PC-9 (cell line): ENCODE data around the gene MKNK2.

Experiments
- EZH2 ChIP-seq: fragments of 200-600 bp; sonication (generic); IDR thresholded peaks from 2 replicates; pipeline ENCODE4 v1.8.0; 2017; ENCODE audit warnings: antibody characterized with exemption, low read depth
- TF ChIP-seq, protein P1 (sequence below): fragments of 200-600 bp; sonication (generic); conservative IDR thresholded peaks from 2 replicates; pipeline ENCODE4 v1.6.1; 2017; ENCODE audit warnings: mixed run types, antibody characterized with exemption, mild to moderate bottlenecking, moderate library complexity

DNA sequence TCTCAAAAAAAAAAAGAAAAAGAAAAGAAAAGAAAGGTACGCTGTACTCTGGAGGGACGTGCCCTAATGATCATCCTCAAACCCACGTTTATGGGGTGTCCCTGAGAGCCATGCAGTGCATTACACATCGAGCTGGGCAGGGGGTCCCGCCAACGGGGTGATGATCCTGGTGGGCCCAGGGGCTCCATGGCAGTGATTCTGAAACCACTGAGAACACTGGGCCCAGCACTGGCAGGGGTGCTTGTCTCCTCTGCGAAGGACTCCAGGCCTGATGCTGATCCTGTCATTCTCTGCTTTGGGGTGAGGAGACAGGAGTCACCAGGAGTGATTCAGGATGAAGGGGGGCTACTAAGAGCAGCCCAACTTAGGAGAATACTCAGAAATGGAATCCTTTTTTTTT, 26.4 kb upstream of the MKNK2 start:
- TF ChIP-seq, protein P1, sequence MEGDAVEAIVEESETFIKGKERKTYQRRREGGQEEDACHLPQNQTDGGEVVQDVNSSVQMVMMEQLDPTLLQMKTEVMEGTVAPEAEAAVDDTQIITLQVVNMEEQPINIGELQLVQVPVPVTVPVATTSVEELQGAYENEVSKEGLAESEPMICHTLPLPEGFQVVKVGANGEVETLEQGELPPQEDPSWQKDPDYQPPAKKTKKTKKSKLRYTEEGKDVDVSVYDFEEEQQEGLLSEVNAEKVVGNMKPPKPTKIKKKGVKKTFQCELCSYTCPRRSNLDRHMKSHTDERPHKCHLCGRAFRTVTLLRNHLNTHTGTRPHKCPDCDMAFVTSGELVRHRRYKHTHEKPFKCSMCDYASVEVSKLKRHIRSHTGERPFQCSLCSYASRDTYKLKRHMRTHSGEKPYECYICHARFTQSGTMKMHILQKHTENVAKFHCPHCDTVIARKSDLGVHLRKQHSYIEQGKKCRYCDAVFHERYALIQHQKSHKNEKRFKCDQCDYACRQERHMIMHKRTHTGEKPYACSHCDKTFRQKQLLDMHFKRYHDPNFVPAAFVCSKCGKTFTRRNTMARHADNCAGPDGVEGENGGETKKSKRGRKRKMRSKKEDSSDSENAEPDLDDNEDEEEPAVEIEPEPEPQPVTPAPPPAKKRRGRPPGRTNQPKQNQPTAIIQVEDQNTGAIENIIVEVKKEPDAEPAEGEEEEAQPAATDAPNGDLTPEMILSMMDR = no peak
- no peak for TF ChIP-seq EZH2
